SK-N-MC (cell line): ENCODE data around the gene PRELP.

Source experiments
- EZH2 ChIP-seq: fragments of 200-600 bp; sonication (generic); IDR thresholded peaks from one replicate; pipeline ENCODE4 v1.6.1; 2017; ENCODE audit warnings: antibody characterized with exemption
- FOXP2 ChIP-seq: optimal IDR thresholded peaks from 2 replicates; pipeline ENCODE3; 2011; ENCODE audit warnings: mild to moderate bottlenecking, moderate library complexity; ENCODE audit not compliant: insufficient read depth; ENCODE audit errors: extremely low read length, control extremely low read depth
- POLR2AphosphoS5 ChIP-seq: IDR thresholded peaks from 2 replicates; pipeline ENCODE4 v1.6.1; 2012; ENCODE audit warnings: mild to moderate bottlenecking, low read depth, low read length, borderline replicate concordance

DNA sequence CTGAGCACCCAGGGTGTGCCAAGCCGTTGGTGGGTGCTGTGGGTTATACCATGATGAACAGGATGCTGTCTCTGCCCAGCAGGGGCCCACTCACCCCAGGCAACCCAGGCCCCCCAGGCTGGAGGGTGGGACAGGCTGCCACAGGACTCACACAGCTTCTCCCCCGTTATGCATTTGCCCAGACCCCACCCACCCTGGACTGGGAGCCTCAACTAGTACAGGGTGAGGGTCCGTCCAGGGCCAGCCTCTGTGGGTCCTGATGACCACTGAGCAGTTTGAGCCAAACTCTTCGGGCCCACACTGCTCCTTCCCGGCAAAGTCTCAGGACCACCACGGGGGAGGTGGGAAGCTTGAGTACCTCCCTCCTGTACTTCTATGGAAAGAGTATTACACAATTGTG lies 3.8 kb upstream of the PRELP start:
- TF ChIP-seq POLR2AphosphoS5 (no peak), EZH2 (no peak), FOXP2 (no peak)
